ENCODE measurements around the gene LRP1B.

DNA sequence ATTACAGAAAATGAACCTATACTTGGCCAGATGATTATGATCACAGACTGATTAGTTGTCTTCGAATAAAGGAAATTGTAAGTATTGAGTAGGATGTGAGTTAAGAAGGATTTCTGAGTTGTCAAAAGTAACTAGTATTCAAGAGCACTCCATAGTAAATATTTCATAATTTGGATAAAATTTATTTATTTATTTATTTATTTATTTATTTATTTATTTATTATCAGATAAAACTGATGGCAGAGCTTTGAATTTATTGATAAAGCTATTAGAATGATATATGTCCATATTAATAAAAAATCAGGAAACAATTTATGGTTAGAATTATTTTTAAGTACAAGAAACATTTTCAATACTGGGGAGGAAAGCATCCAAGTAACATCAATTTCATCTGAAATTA is 1634.1 kb downstream of the LRP1B start:
- TF ChIP-seq CTCF (IDR thresholded peaks at IDR 0.05) (no peak), POLR2A (IDR thresholded peaks at IDR 0.05) (no peak)
